Measurements from ENCODE around the gene TCL1A.

DNA sequence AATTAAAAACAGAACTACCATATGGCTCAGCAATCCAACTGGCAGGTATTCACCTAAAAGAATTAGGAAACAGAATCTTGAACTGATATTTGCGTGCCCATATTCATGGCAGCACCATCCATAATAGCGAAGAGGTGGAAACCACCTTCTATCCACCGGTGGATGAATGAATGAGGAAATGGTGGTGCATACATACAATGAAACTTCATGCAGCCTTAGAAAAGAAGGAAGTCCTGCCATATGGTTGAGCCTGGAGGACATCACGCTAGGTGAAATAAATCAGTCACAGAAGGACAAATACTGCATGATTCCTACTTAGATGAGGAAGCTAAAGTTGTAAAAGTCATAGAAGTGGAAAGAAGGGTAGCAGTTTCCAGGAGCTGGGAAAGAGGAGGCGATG is 6.6 kb downstream of the TCL1A start:
- TF ChIP-seq L3MBTL2 (conservative IDR thresholded peaks at IDR 0.05) = no peak
- TF ChIP-seq SUZ12 (IDR thresholded peaks at IDR 0.05) = no peak
- TF ChIP-seq PKNOX1 (IDR thresholded peaks at IDR 0.05) = no peak
- no peak for TF ChIP-seq TARDBP (IDR thresholded peaks at IDR 0.05)
- TF ChIP-seq BHLHE40 (IDR thresholded peaks at IDR 0.05; ENCODE audit: borderline replicate concordance) = no peak
- no peak for TF ChIP-seq ZNF384 (IDR thresholded peaks at IDR 0.05)
- no peak for TF ChIP-seq FOXK2 (IDR thresholded peaks at IDR 0.05)
- TF ChIP-seq ELF4 (IDR thresholded peaks at IDR 0.05) = no peak
- TF ChIP-seq ARNT (IDR thresholded peaks at IDR 0.05) = no peak

Measured in HEK293T (cell line).